ENCODE data around the gene SAAL1. TPM values are rescaled to one million over a fixed set of nuclear protein-coding genes. Genes with fewer than 3 reads are reported as not detected.

Gene SAAL1
- total and polyA plus RNA-seq, 2 donors (not counting 1 experiment from before 2014, with no cell fraction given) = 12.8 to 35.2 TPM

GRCh38 chr11:18046116-18046777 is 59.6 kb downstream of the SAAL1 start, which contains the start of gene TPH1:
Gene TPH1, minus strand, starts transcription at chr11:18046269. Its CDS starts 5,507 bp downstream, at chr11:18040762.
- Histone ChIP-seq H3K36me3 (replicated peaks in 1 of 2; ENCODE audit: control extremely low read depth in 1 of 2, control insufficient read depth in 1 of 2, extremely low read depth in 1 of 2, insufficient read depth in 2 of 2, low read length in 1 of 2) (no peaks in the 10 kb centered on the region), H4K20me1 (ENCODE audit: control insufficient read depth, insufficient read depth, low read length, poor library complexity, severe bottlenecking) (no peaks in the 10 kb centered on the region), H3K27me3 (replicated peaks in 1 of 4; ENCODE audit: control extremely low read depth in 1 of 4, control insufficient read depth in 3 of 4, insufficient read depth in 4 of 4, low read length in 3 of 4) (peaks cover 0 to 14% (median 5%) of the 10 kb centered on the region in 4 experiments), H3K9ac (ENCODE audit: low read length) (no peak within 1 kb of the TSS), H3K9me3 (ENCODE audit: control extremely low read depth in 1 of 3, control insufficient read depth in 2 of 3, insufficient read depth in 1 of 3, low read length in 2 of 3) (peaks cover 0 to 3% (median 0%) of the 10 kb centered on the region in 3 donors), H3K79me2 (ENCODE audit: control insufficient read depth, insufficient read depth, low read length) (no peaks in the 10 kb centered on the region), H3K4me1 (ENCODE audit: control insufficient read depth in 2 of 2, insufficient read depth in 2 of 2, low read length in 2 of 2) (no peaks in the 10 kb centered on the region), H3K4me3 (ENCODE audit: control extremely low read depth in 1 of 5, extremely low read depth in 1 of 5, insufficient read depth in 1 of 5, low read depth in 2 of 5, low read length in 4 of 5) (no peak within 1 kb of the TSS), H2AFZ (ENCODE audit: insufficient read depth, low read depth, low read length, poor library complexity, severe bottlenecking) (no peak within 1 kb of the TSS), H3K27ac (ENCODE audit: low read length in 2 of 2) (no peak within 1 kb of the TSS), H3K4me2 (replicated peaks; ENCODE audit: low read depth, low read length, poor library complexity, severe bottlenecking) (no peak within 1 kb of the TSS)
- Mint-ChIP-seq H3K27ac (no peak within 1 kb of the TSS), H3K4me1 (no peaks in the 10 kb centered on the region), H3K27me3 (peaks cover 30% of the 10 kb centered on the region), H3K9me3 (ENCODE audit: insufficient read depth) (no peaks in the 10 kb centered on the region), H3K4me3 (no peak within 1 kb of the TSS)
- ChIA-PET CTCF (no interaction called here), POLR2A (no interaction called here)
- intact Hi-C loops (cut with micrococcal nuclease) = no loop called here
- TF ChIP-seq CTCF (IDR thresholded peaks at IDR 0.05) = no peak
- TF ChIP-seq EZH2 (IDR thresholded peaks at IDR 0.05; ENCODE audit: borderline replicate concordance, insufficient read depth, low read depth, low read length, poor library complexity, severe bottlenecking) = no peak
- no peak for ATAC-seq (ENCODE audit: low read depth)
- DNase-seq = no peak
- 36% methylated on average over 32 of the region's 36 CpGs for WGBS (ENCODE audit: insufficient coverage)

GRCh38 chr11:18036456-18036855 is 69.4 kb downstream of the SAAL1 start:
- POLR2A ChIA-PET = no interaction called here
- no peak for ATAC-seq (ENCODE audit: low read depth)
- CTCF ChIA-PET = no interaction called here

More at GRCh38 chr11:18036456-18036855, 69.4 kb downstream of the SAAL1 start:
- Mint-ChIP-seq H3K27ac (no peak overlapping the region), H3K9me3 (ENCODE audit: insufficient read depth) (no peaks in the 10 kb centered on the region), H3K4me3 (no peak overlapping the region), H3K27me3 (peaks cover 5% of the 10 kb centered on the region), H3K4me1 (no peaks in the 10 kb centered on the region)
- DNase-seq = no peak
- TF ChIP-seq EZH2 (IDR thresholded peaks at IDR 0.05; ENCODE audit: borderline replicate concordance, insufficient read depth, low read depth, low read length, poor library complexity, severe bottlenecking) (no peak), CTCF (IDR thresholded peaks at IDR 0.05) (no peak)
- Histone ChIP-seq H3K4me3 (ENCODE audit: control extremely low read depth in 1 of 5, extremely low read depth in 1 of 5, insufficient read depth in 1 of 5, low read depth in 2 of 5, low read length in 4 of 5) (no peak overlapping the region), H3K9ac (ENCODE audit: low read length) (no peak overlapping the region), H2AFZ (ENCODE audit: insufficient read depth, low read depth, low read length, poor library complexity, severe bottlenecking) (no peak overlapping the region), H3K4me1 (ENCODE audit: control insufficient read depth in 2 of 2, insufficient read depth in 2 of 2, low read length in 2 of 2) (no peaks in the 10 kb centered on the region), H3K79me2 (ENCODE audit: control insufficient read depth, insufficient read depth, low read length) (no peaks in the 10 kb centered on the region), H4K20me1 (ENCODE audit: control insufficient read depth, insufficient read depth, low read length, poor library complexity, severe bottlenecking) (no peaks in the 10 kb centered on the region), H3K4me2 (replicated peaks; ENCODE audit: low read depth, low read length, poor library complexity, severe bottlenecking) (no peak overlapping the region), H3K9me3 (ENCODE audit: control extremely low read depth in 1 of 3, control insufficient read depth in 2 of 3, insufficient read depth in 1 of 3, low read length in 2 of 3) (no peaks in the 10 kb centered on the region), H3K27ac (ENCODE audit: low read length in 2 of 2) (no peak overlapping the region), H3K36me3 (replicated peaks in 1 of 2; ENCODE audit: control extremely low read depth in 1 of 2, control insufficient read depth in 1 of 2, extremely low read depth in 1 of 2, insufficient read depth in 2 of 2, low read length in 1 of 2) (no peaks in the 10 kb centered on the region), H3K27me3 (replicated peaks in 1 of 4; ENCODE audit: control extremely low read depth in 1 of 4, control insufficient read depth in 3 of 4, insufficient read depth in 4 of 4, low read length in 3 of 4) (no peaks in the 10 kb centered on the region)
- intact Hi-C loops (cut with micrococcal nuclease) = no loop called here
